ENCODE data around the gene TK2. TPM values are rescaled to one million over a fixed set of nuclear protein-coding genes. Genes with fewer than 3 reads are reported as not detected.

Gene TK2
- total RNA-seq, 2 experiments from 2014 or later: 3.6 to 5.1 TPM

GRCh38 chr16:66575060-66575459 is 25.1 kb upstream of the TK2 start:
- no peak for DNase-seq
- no peaks in the 10 kb centered on the region for H3K36me3 ChIP-seq (ENCODE audit: insufficient read depth, low read length)
- no peaks in the 10 kb centered on the region for H3K9me3 ChIP-seq (ENCODE audit: control insufficient read depth in 1 of 2, insufficient read depth in 1 of 2, low read length in 2 of 2)
- no peaks in the 10 kb centered on the region for H3K9me3 Mint-ChIP-seq
- peaks cover 14% of the 10 kb centered on the region for H3K27me3 Mint-ChIP-seq
- CTCF ChIA-PET: interaction anchor here (1.4 to 3.0 kb wide), 4 partner anchors 13 to 59 kb away, joined by 3 to 13 read pairs (median 6); no protein-coding TSS in a partner anchor
- H3K4me3 ChIP-seq (ENCODE audit: low read length): no peak overlapping the region
- H3K4me3 Mint-ChIP-seq: no peak overlapping the region
- H3K27ac ChIP-seq (ENCODE audit: low read depth in 1 of 2, low read length in 2 of 2): no peak overlapping the region
- POLR2A ChIA-PET: interaction anchor here (0.7 kb wide), 1 partner anchor 23 kb away, joined by 3 read pairs; no protein-coding TSS in a partner anchor
- H3K36me3 Mint-ChIP-seq (ENCODE audit: low read depth): no peaks in the 10 kb centered on the region
- H3K27ac Mint-ChIP-seq: no peak overlapping the region
- no peak for ATAC-seq (ENCODE audit: poor library complexity)
- intact Hi-C loops (cut with DNase I, micrococcal nuclease): no loop called here
- H3K27me3 ChIP-seq (ENCODE audit: control insufficient read depth in 1 of 2, insufficient read depth in 2 of 2, low read length in 2 of 2): peaks cover 17 to 18% of the 10 kb centered on the region in 2 experiments
- no peak for TF ChIP-seq CTCF (IDR thresholded peaks at IDR 0.05)
- peaks cover 15% of the 10 kb centered on the region for H3K4me1 ChIP-seq (ENCODE audit: insufficient read depth, low read length)
- peaks cover 16% of the 10 kb centered on the region for H3K4me1 Mint-ChIP-seq (ENCODE audit: low read depth)

GRCh38 chr16:66574531-66574930 is 24.6 kb upstream of the TK2 start:
- no peak for TF ChIP-seq CTCF (IDR thresholded peaks at IDR 0.05)
- Histone ChIP-seq H3K9me3 (ENCODE audit: control insufficient read depth in 1 of 2, insufficient read depth in 1 of 2, low read length in 2 of 2) (no peaks in the 10 kb centered on the region), H3K4me1 (ENCODE audit: insufficient read depth, low read length) (peaks cover 13% of the 10 kb centered on the region), H3K27me3 (ENCODE audit: control insufficient read depth in 1 of 2, insufficient read depth in 2 of 2, low read length in 2 of 2) (peaks cover 12 to 13% of the 10 kb centered on the region in 2 experiments), H3K27ac (ENCODE audit: low read depth in 1 of 2, low read length in 2 of 2) (no peak overlapping the region), H3K4me3 (ENCODE audit: low read length) (no peak overlapping the region), H3K36me3 (ENCODE audit: insufficient read depth, low read length) (no peaks in the 10 kb centered on the region)
- no peaks in the 10 kb centered on the region for H3K9me3 Mint-ChIP-seq
- H3K4me1 Mint-ChIP-seq (ENCODE audit: low read depth): peaks cover 16% of the 10 kb centered on the region
- ChIA-PET POLR2A (no interaction called here), CTCF (interaction anchor here (1.0 to 3.0 kb wide), 4 partner anchors 12 to 59 kb away, joined by 3 to 13 read pairs (median 6); no protein-coding TSS in a partner anchor)
- H3K27ac Mint-ChIP-seq: no peak overlapping the region
- H3K36me3 Mint-ChIP-seq (ENCODE audit: low read depth): no peaks in the 10 kb centered on the region
- ATAC-seq (ENCODE audit: poor library complexity) (no peak), DNase-seq (no peak)
- H3K27me3 Mint-ChIP-seq: peaks cover 9% of the 10 kb centered on the region
- H3K4me3 Mint-ChIP-seq: no peak overlapping the region
- intact Hi-C loops (cut with DNase I, micrococcal nuclease): no loop called here

DNA sequence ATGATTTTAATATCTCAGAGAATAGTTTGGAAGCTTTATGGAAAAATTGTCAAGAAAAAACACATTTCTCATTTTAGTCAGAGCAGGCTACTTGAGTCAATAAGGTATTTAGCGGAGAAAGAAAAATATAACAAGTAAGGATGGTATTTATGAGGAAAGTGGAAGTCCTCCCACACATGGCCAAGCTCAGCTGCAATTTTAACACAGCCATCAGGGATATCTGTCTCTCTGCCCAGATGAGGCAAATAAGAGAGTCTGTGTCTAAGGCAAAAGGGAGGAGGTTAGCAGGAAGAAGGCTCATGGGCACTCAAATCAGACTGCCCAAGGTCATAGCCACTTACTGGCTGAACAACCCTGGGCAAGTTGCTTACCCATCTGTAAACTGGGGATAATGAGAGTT is 24.2 kb upstream of the TK2 start:
- H3K27ac Mint-ChIP-seq: no peak overlapping the region

More for the DNA sequence above, 24.2 kb upstream of the TK2 start:
- H3K4me1 ChIP-seq (ENCODE audit: insufficient read depth, low read length): peaks cover 9% of the 10 kb centered on the region
- H3K9me3 ChIP-seq (ENCODE audit: control insufficient read depth in 1 of 2, insufficient read depth in 1 of 2, low read length in 2 of 2): no peaks in the 10 kb centered on the region
- ATAC-seq (ENCODE audit: poor library complexity): no peak
- Mint-ChIP-seq H3K4me3 (no peak overlapping the region), H3K9me3 (no peaks in the 10 kb centered on the region), H3K4me1 (ENCODE audit: low read depth) (peaks cover 15% of the 10 kb centered on the region), H3K27me3 (peaks cover 5% of the 10 kb centered on the region), H3K36me3 (ENCODE audit: low read depth) (no peaks in the 10 kb centered on the region)
- CTCF ChIA-PET: interaction anchor here (1.0 to 2.9 kb wide), 3 partner anchors 12 to 58 kb away, joined by 3 to 13 read pairs (median 3); no protein-coding TSS in a partner anchor
- peaks cover 8 to 11% of the 10 kb centered on the region in 2 experiments for H3K27me3 ChIP-seq (ENCODE audit: control insufficient read depth in 1 of 2, insufficient read depth in 2 of 2, low read length in 2 of 2)
- no peaks in the 10 kb centered on the region for H3K36me3 ChIP-seq (ENCODE audit: insufficient read depth, low read length)
- TF ChIP-seq CTCF (IDR thresholded peaks at IDR 0.05): no peak
- H3K4me3 ChIP-seq (ENCODE audit: low read length): no peak overlapping the region
- POLR2A ChIA-PET: no interaction called here
- no peak for DNase-seq
- H3K27ac ChIP-seq (ENCODE audit: low read depth in 1 of 2, low read length in 2 of 2): no peak overlapping the region
- intact Hi-C loops (cut with DNase I, micrococcal nuclease): no loop called here

Measured in CD4-positive, alpha-beta T cell (primary cell).